ENCODE data around the gene FNTB.

The FNTB gene

DNA sequence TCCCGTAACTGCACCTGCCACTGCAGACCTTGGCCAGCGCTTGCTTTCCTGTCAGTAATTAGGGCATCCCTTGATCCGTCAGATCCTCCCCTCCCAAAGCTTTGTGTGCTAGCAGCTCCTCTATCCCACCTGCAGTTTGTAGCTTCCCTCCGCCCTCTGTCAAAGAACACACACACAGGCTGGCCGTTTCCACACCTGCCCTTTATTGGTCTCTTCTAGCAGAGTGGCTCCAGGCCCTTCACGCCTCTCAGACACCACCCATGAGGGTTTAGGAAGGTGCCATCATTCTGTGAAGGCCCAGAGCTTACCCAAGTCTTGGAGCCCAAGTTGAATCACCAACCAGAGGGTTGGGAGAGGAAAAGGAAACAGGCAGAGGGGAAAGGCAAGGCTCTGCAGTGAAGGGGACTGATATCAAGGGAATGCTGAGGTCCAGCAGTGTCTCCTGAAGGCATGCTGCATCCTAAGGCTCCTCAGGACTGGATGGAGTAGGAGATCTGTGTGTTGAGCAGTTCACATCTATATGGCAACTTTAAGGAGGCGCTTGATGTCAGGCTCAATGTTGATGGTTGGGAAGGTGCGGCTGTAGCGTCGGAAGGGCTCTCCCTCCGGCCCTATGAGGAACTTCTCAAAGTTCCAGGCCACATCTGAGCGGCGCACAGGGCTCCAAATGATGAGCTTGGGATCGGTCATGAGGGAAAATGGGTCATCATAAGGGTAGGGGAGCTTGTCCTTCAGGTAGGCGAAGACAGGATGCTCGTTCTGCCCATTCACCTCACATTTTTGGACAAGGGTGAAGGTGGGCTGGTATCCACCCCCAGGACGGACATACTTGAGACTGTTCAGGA lies 47.5 kb upstream of the FNTB start:
- Histone ChIP-seq H2AFZ (ENCODE audit: low read depth, low read length) (no peak overlapping the region), H3K27me3 (ENCODE audit: insufficient read depth, low read length, poor library complexity) (no peaks in the 10 kb centered on the region), H3K36me3 (ENCODE audit: insufficient read depth, low read length) (peaks cover 76% of the 10 kb centered on the region), H3K27ac (ENCODE audit: low read length) (no peak overlapping the region), H3K9me3 (ENCODE audit: insufficient read depth, low read length, severe bottlenecking) (no peaks in the 10 kb centered on the region), H3K9ac (ENCODE audit: low read depth, low read length) (no peak overlapping the region), H3K4me3 (ENCODE audit: low read depth in 1 of 2, low read length in 2 of 2) (no peak overlapping the region), H3K4me2 (ENCODE audit: insufficient read depth, low read length) (no peak overlapping the region), H3K4me1 (ENCODE audit: insufficient read depth, low read length) (no peaks in the 10 kb centered on the region), H4K20me1 (ENCODE audit: insufficient read depth, low read length) (peaks cover 12% of the 10 kb centered on the region), H3K79me2 (ENCODE audit: insufficient read depth, low read length) (no peaks in the 10 kb centered on the region)
- ATAC-seq (ENCODE audit: insufficient read depth, low read depth) (no peak), DNase-seq (no peak)
- no peak for TF ChIP-seq EZH2 (IDR thresholded peaks at IDR 0.05; ENCODE audit: borderline replicate concordance, low read depth, low read length, severe bottlenecking)
- no peak for TF ChIP-seq CTCF (IDR thresholded peaks at IDR 0.05; ENCODE audit: borderline replicate concordance, extremely low read depth, low read length, poor library complexity, severe bottlenecking)

DNA sequence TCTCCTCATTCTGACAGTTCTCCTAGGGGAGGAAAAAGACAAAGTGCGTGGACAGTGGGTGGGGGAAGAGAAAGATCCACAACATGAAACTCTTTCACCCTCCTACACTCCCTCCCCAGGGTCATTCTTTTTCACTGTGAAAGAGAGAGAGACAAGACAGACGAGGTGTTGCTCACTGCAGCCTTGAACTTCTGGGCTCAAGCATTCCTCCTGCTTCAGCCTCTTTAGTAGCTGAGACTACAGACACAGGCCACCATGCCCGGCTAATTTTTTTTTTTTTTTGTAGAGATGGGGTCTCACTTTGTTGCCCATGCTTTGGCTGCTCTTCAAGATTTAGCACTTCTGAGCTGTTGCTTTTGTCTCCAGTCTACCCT lies 46.9 kb upstream of the FNTB start:
- ATAC-seq (ENCODE audit: insufficient read depth, low read depth): no peak
- no peak overlapping the region for H3K4me3 ChIP-seq (ENCODE audit: low read depth in 1 of 2, low read length in 2 of 2)
- no peaks in the 10 kb centered on the region for H3K27me3 ChIP-seq (ENCODE audit: insufficient read depth, low read length, poor library complexity)
- H3K4me2 ChIP-seq (ENCODE audit: insufficient read depth, low read length): no peak overlapping the region
- DNase-seq: no peak
- peaks cover 74% of the 10 kb centered on the region for H3K36me3 ChIP-seq (ENCODE audit: insufficient read depth, low read length)
- no peaks in the 10 kb centered on the region for H3K4me1 ChIP-seq (ENCODE audit: insufficient read depth, low read length)
- H3K79me2 ChIP-seq (ENCODE audit: insufficient read depth, low read length): no peaks in the 10 kb centered on the region
- H3K9me3 ChIP-seq (ENCODE audit: insufficient read depth, low read length, severe bottlenecking): no peaks in the 10 kb centered on the region
- H4K20me1 ChIP-seq (ENCODE audit: insufficient read depth, low read length): peaks cover 12% of the 10 kb centered on the region
- no peak overlapping the region for H2AFZ ChIP-seq (ENCODE audit: low read depth, low read length)
- TF ChIP-seq CTCF (IDR thresholded peaks at IDR 0.05; ENCODE audit: borderline replicate concordance, extremely low read depth, low read length, poor library complexity, severe bottlenecking): no peak
- TF ChIP-seq EZH2 (IDR thresholded peaks at IDR 0.05; ENCODE audit: borderline replicate concordance, low read depth, low read length, severe bottlenecking): no peak
- no peak overlapping the region for H3K9ac ChIP-seq (ENCODE audit: low read depth, low read length)
- H3K27ac ChIP-seq (ENCODE audit: low read length): no peak overlapping the region

- no peak for DNase-seq
- Histone ChIP-seq H3K4me1 (ENCODE audit: insufficient read depth, low read length) (no peaks in the 10 kb centered on the region), H4K20me1 (ENCODE audit: insufficient read depth, low read length) (peaks cover 12% of the 10 kb centered on the region)
These were observed 46.3 kb upstream of the FNTB start for GRCh38 chr14:64940336-64940910.

More at GRCh38 chr14:64940336-64940910, 46.3 kb upstream of the FNTB start:
- no peak overlapping the region for H3K4me2 ChIP-seq (ENCODE audit: insufficient read depth, low read length)
- no peaks in the 10 kb centered on the region for H3K27me3 ChIP-seq (ENCODE audit: insufficient read depth, low read length, poor library complexity)
- no peak overlapping the region for H3K27ac ChIP-seq (ENCODE audit: low read length)
- ATAC-seq (ENCODE audit: insufficient read depth, low read depth): no peak
- no peak overlapping the region for H3K4me3 ChIP-seq (ENCODE audit: low read depth in 1 of 2, low read length in 2 of 2)
- H3K9me3 ChIP-seq (ENCODE audit: insufficient read depth, low read length, severe bottlenecking): no peaks in the 10 kb centered on the region
- H3K36me3 ChIP-seq (ENCODE audit: insufficient read depth, low read length): peaks cover 77% of the 10 kb centered on the region
- no peak overlapping the region for H2AFZ ChIP-seq (ENCODE audit: low read depth, low read length)
- no peak overlapping the region for H3K9ac ChIP-seq (ENCODE audit: low read depth, low read length)
- TF ChIP-seq CTCF (IDR thresholded peaks at IDR 0.05; ENCODE audit: borderline replicate concordance, extremely low read depth, low read length, poor library complexity, severe bottlenecking): no peak
- TF ChIP-seq EZH2 (IDR thresholded peaks at IDR 0.05; ENCODE audit: borderline replicate concordance, low read depth, low read length, severe bottlenecking): no peak
- H3K79me2 ChIP-seq (ENCODE audit: insufficient read depth, low read length): no peaks in the 10 kb centered on the region

Data from DND-41 (cell line).